NCI-H345 treated with DMSO at 0.1 percent for 48 hours (cell line): ENCODE results near the gene FN3KRP.
"Not testable (repeated sequence)": the region's sequence is repeated elsewhere in the genome, so short reads cannot be mapped to it uniquely, and the experiment has no call there.

Source experiments
- DNase-seq: peaks from one replicate; lab custom pipeline; 2025; ENCODE audit not compliant: unreplicated experiment; lab: John Stamatoyannopoulos, UW

FN3KRP gene

GRCh38 chr17:82774456-82774855, 58.0 kb downstream of the FN3KRP start:
- not testable (repeated sequence) for DNase-seq

GRCh38 chr17:82775001-82775823, 58.7 kb downstream of the FN3KRP start:
- peak; percentile 55 for DNase-seq

- no peak for DNase-seq
Observed at GRCh38 chr17:82776454-82776853, 59.9 kb downstream of the FN3KRP start.
